Mucosa of descending colon (tissue), 3 donors: ENCODE data around the gene NBEAL2. TPM values are rescaled to one million over a fixed set of nuclear protein-coding genes. Genes with fewer than 3 reads are reported as not detected.

ENCODE experiments used
- ATAC-seq: fragments of 200-7000 bp; cut with Tn5 transposase; one replicate; pipeline ENCODE4 v1.9.1; 2020; ENCODE audit warnings: mild to moderate bottlenecking, moderate library complexity
- DNase-seq, 3 donors: peaks; one replicate each; pipeline ENCODE4 v3.0.0-alpha.2; 2020
- H3K36me3 ChIP-seq: fragments of 200-600 bp; one replicate; pipeline ENCODE4 v1.8.0; 2021; ENCODE audit warnings: low read depth, mild to moderate bottlenecking
- H3K4me1 ChIP-seq: fragments of 200-600 bp; one replicate; pipeline ENCODE4 v1.8.0; 2021; ENCODE audit warnings: low read depth, mild to moderate bottlenecking
- H3K4me3 ChIP-seq: fragments of 200-600 bp; one replicate; pipeline ENCODE4 v1.8.0; 2021; ENCODE audit warnings: mild to moderate bottlenecking
- H3K9me3 ChIP-seq: fragments of 200-600 bp; one replicate; pipeline ENCODE4 v1.8.0; 2021; ENCODE audit warnings: mild to moderate bottlenecking
- CTCF ChIP-seq: fragments of 200-600 bp; IDR thresholded peaks from one replicate; pipeline ENCODE4 v1.8.0; 2022; ENCODE audit warnings: antibody characterized with exemption, mild to moderate bottlenecking
- intact Hi-C, 2 donors: fragments of 100-400 bp; cut with DNase I in 1 of 2; cut with micrococcal nuclease in 1 of 2; formaldehyde crosslinking; loops; one replicate each; pipeline versions ENCODE4 v1.11.0 to v1.11.1; 2022; cut with DNase I, micrococcal nuclease
- total RNA-seq, 3 donors: library from RNA; stranded (reverse); fragmentation: NEBNext Ultra II Directional in 2 of 3; extraction: Animal tissue kit (Norgen Biotek cat#: 25700) in 2 of 3; gene quantifications; one replicate each; pipeline versions ENCODE4 v1.2.1 to v1.2.4, GENCODE V29; 2021 to 2023
- donor health status: DM: no; HTN: no; CAD: no; lungs with moderate emphysema.
- donor health status: DM: no; HTN: no; CAD: no.
- donor health status: DM: no; HTN: yes; CAD: no.

NBEAL2 gene
- total RNA-seq, 3 donors from 2014 or later = 49.2 to 94.0 (median 53.7) TPM

DNA sequence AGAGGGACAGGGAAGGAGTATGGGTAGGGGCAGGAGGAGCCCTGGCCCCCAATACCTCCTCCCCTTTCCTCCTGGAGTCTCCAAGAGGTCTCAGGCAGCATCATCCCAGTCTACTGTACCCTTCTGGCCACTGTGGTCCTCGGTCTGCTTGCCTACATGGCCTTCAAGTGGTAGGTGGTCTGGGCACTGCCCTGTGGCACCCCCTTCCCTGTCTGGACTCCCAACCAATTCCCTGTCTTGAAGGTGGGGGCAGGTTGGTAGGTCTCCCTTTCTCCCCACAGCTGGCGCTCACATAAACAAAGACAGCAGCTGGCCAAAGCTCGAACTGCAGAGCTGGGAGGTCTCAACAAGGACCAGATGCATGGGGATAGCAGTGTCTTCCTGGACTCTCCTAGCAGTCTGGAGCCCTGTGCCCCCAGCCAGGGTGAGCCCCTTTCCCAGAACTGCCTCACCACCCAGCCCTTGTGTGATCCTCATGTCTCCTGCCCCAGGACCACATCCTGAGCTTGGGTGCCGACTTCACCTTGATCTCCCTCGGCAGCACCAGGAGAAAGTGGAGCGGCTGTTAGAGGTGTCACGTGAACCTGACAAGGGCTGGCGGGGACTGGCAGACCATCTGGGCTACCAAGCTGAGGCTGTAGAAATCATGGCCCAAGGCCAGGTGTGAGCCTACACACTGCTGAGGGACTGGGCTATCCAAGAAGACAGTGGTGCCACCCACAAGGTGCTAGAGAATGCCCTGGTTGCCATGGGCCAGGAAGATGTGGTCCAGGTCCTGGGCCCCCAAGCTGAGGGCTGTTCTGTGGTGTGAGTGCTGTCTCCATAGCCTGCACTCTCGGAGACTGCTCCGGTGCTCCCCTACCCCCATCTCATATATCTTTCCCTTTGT is 33.1 kb downstream of the NBEAL2 start:
- no peak for ATAC-seq

GRCh38 chr3:47013231-47013630 is 33.8 kb downstream of the NBEAL2 start:
- intact Hi-C loops = no loop called here
- TF ChIP-seq CTCF = no peak
- no peak for ATAC-seq
- Histone ChIP-seq H3K4me1 (no peaks in the 10 kb centered on the region), H3K36me3 (no peaks in the 10 kb centered on the region), H3K4me3 (no peak overlapping the region), H3K9me3 (no peaks in the 10 kb centered on the region)
- DNase-seq = no peak

More for the DNA sequence above, 33.1 kb downstream of the NBEAL2 start:
- no peaks in the 10 kb centered on the region for H3K9me3 ChIP-seq
- H3K36me3 ChIP-seq = no peaks in the 10 kb centered on the region
- DNase-seq = no peak
- no peak for TF ChIP-seq CTCF
- H3K4me3 ChIP-seq = no peak overlapping the region
- no peaks in the 10 kb centered on the region for H3K4me1 ChIP-seq
- intact Hi-C loops = no loop called here

- H3K9me3 ChIP-seq = no peaks in the 10 kb centered on the region
- DNase-seq = no peak
- H3K4me3 ChIP-seq = no peak overlapping the region
- no peaks in the 10 kb centered on the region for H3K36me3 ChIP-seq
- no peaks in the 10 kb centered on the region for H3K4me1 ChIP-seq
- intact Hi-C loops = no loop called here
- ATAC-seq = no peak
- no peak for TF ChIP-seq CTCF
Observed at GRCh38 chr3:47014036-47014435, 34.6 kb downstream of the NBEAL2 start.

DNA sequence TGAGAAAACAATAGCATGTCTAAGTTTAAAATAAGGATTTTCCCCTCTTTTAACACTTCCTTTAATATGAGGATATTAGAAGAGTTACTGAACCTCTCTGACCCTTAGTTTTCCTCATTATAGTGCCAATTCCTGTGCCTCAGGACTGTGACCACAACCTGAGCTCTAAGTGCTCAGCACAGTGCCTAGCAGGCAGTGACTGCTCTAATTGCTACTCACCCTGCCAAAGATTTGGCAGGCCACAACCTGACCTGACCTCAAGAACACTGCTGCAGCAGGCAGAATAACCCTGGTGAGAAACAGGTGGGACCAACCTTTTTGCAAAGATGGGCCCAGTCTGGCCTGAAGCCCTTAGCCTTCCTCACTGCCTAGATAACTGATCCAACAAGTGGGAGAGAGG is 35.7 kb downstream of the NBEAL2 start:
- Histone ChIP-seq H3K4me3 (no peak overlapping the region), H3K36me3 (no peaks in the 10 kb centered on the region), H3K9me3 (no peaks in the 10 kb centered on the region), H3K4me1 (no peaks in the 10 kb centered on the region)
- no peak for TF ChIP-seq CTCF
- intact Hi-C loops = no loop called here
- ATAC-seq (no peak), DNase-seq (no peak)

DNA sequence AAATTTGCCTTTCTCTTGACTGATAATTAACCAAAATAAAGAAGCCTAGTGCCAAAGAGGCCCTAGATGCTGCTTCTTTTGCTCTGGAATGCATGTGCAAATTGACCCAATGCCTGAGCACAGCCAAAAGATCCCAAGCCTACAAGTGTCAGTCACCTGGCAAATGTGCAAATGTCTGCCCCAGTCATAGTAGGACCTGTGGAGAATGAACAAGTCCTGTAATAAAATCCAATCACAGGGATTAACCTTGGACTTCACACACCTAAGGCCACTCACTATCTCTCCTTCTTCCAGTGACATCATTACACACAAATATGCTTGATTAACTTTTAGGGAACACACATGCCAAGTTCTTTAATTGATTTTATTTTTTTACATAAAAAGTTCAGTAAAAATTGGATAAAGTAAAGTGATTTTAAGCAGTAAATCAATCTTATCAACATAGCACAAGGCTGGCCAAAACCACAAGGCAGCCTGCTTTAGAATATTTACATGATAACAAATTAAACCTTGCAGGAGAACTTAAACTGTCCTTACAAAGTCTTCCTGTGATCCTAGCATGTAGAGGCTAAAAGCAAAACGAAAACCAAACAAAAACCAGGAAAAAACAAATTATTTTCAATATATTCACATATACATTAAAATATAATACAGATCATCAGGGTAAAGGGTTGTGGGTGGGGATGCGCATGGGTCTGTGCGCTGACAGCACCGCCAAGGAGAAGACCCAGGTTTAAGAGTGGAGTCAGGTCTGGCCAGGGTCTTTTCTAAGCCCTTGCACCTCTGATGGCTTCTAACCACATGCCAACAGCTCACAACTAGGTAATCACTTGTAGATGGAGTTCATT is 36.8 kb downstream of the NBEAL2 start:
- intact Hi-C loops = no loop called here
- DNase-seq (no peak), ATAC-seq (no peak)
- no peaks in the 10 kb centered on the region for H3K4me1 ChIP-seq
- TF ChIP-seq CTCF = no peak
- H3K9me3 ChIP-seq = no peaks in the 10 kb centered on the region
- no peaks in the 10 kb centered on the region for H3K36me3 ChIP-seq
- H3K4me3 ChIP-seq = no peak overlapping the region
